Gastroesophageal sphincter (tissue), 3 donors: ENCODE measurements around the gene TBCK.

ENCODE experiments used
- EP300 ChIP-seq: sonication (generic); formaldehyde crosslinking; IDR thresholded peaks from one replicate; pipeline ENCODE4 v1.6.1; 2017; ENCODE audit warnings: antibody characterized with exemption, mild to moderate bottlenecking
- POLR2A ChIP-seq, 2 donors: fragments of 450-650 bp; IDR thresholded peaks; one replicate each; pipeline ENCODE4 v1.6.1; 2017; ENCODE audit warnings: antibody characterized with exemption in 2 of 2, mild to moderate bottlenecking in 2 of 2, moderate library complexity in 1 of 2
- POLR2AphosphoS5 ChIP-seq: sonication (generic); formaldehyde crosslinking; IDR thresholded peaks from one replicate; pipeline ENCODE4 v1.6.1; 2017; ENCODE audit warnings: antibody characterized with exemption
- TF ChIP-seq, protein P1 (sequence below), 4 experiments: fragments of 200-600 bp in 2 of 4; fragments of 450-650 bp in 2 of 4; sonication (generic) in 1 of 4; IDR thresholded peaks; one replicate each; pipeline ENCODE4 v1.5.1; 2017 to 2019; ENCODE audit warnings: antibody characterized with exemption in 4 of 4, mild to moderate bottlenecking in 2 of 4, moderate library complexity in 2 of 4

DNA sequence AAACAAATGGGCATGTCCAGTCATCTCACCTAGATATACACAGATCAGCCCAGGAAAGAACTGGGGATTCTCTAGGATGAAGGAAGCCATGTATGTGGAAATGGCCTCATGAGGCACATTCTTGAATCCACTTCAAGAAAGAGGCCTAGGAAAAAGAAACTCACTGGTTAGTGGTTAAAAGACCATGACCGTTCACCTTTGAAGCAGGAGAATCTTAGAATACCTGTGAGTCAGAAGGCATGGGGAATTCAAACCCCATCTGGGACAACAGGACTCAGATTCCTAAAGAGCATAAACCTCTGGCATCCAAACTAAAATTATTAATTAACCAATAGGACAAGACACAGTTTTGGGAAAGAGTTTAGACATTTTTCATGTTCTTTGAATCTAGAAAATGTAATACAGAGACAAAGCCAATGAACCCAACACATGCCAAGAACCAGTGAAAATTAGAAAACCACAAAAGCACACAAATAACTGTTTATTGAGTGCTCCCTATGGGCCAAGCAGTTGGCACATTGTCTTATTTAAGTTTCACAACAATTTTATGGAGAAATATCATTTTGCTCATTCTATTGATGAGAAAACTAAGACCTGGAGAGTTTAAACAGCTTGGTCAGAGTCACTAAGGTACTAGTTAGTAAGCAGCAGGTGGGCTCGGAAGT, 323.2 kb downstream of the TBCK start:
- TF ChIP-seq, protein P1, sequence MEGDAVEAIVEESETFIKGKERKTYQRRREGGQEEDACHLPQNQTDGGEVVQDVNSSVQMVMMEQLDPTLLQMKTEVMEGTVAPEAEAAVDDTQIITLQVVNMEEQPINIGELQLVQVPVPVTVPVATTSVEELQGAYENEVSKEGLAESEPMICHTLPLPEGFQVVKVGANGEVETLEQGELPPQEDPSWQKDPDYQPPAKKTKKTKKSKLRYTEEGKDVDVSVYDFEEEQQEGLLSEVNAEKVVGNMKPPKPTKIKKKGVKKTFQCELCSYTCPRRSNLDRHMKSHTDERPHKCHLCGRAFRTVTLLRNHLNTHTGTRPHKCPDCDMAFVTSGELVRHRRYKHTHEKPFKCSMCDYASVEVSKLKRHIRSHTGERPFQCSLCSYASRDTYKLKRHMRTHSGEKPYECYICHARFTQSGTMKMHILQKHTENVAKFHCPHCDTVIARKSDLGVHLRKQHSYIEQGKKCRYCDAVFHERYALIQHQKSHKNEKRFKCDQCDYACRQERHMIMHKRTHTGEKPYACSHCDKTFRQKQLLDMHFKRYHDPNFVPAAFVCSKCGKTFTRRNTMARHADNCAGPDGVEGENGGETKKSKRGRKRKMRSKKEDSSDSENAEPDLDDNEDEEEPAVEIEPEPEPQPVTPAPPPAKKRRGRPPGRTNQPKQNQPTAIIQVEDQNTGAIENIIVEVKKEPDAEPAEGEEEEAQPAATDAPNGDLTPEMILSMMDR (IDR thresholded peaks at IDR 0.05), result no peak
- TF ChIP-seq EP300 (no peak), POLR2AphosphoS5 (no peak), POLR2A (IDR thresholded peaks at IDR 0.05) (no peak)
